ENCODE data around the gene DIAPH1.

- TF ChIP-seq, protein P1, sequence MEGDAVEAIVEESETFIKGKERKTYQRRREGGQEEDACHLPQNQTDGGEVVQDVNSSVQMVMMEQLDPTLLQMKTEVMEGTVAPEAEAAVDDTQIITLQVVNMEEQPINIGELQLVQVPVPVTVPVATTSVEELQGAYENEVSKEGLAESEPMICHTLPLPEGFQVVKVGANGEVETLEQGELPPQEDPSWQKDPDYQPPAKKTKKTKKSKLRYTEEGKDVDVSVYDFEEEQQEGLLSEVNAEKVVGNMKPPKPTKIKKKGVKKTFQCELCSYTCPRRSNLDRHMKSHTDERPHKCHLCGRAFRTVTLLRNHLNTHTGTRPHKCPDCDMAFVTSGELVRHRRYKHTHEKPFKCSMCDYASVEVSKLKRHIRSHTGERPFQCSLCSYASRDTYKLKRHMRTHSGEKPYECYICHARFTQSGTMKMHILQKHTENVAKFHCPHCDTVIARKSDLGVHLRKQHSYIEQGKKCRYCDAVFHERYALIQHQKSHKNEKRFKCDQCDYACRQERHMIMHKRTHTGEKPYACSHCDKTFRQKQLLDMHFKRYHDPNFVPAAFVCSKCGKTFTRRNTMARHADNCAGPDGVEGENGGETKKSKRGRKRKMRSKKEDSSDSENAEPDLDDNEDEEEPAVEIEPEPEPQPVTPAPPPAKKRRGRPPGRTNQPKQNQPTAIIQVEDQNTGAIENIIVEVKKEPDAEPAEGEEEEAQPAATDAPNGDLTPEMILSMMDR (IDR thresholded peaks at IDR 0.05): no peak
- no peak for TF ChIP-seq POLR2A (IDR thresholded peaks at IDR 0.05)
These were observed 28.7 kb downstream of the DIAPH1 start for GRCh38 chr5:141590127-141590526.
